Testis (tissue), 2 donors: ENCODE results near the gene CROCC2.

Experiments
- CTCF ChIP-seq, 3 experiments: fragments of 450-650 bp in 2 of 3; fragments of 200-600 bp in 1 of 3; sonication (generic) in 1 of 3; IDR thresholded peaks; one replicate each; pipeline ENCODE4 v1.5.1; 2016 to 2019; ENCODE audit warnings: antibody characterized with exemption in 3 of 3, mild to moderate bottlenecking in 2 of 3, moderate library complexity in 1 of 3
- POLR2A ChIP-seq: fragments of 450-650 bp; IDR thresholded peaks from one replicate; pipeline ENCODE4 v1.6.1; 2017; ENCODE audit warnings: antibody characterized with exemption, mild to moderate bottlenecking, moderate library complexity

GRCh38 chr2:241017228-241017940 lies 111.2 kb downstream of the CROCC2 start:
- no peak for TF ChIP-seq CTCF (IDR thresholded peaks at IDR 0.05)
- no peak for TF ChIP-seq POLR2A
